HPDE6-E6E7 (cell line): ENCODE results near the gene SARM1.

Experiments
- DNase-seq: peaks from one replicate; pipeline ENCODE4 v3.0.0; 2011; ENCODE audit warnings: missing footprints; ENCODE audit errors: extremely low spot score

Gene SARM1

DNA sequence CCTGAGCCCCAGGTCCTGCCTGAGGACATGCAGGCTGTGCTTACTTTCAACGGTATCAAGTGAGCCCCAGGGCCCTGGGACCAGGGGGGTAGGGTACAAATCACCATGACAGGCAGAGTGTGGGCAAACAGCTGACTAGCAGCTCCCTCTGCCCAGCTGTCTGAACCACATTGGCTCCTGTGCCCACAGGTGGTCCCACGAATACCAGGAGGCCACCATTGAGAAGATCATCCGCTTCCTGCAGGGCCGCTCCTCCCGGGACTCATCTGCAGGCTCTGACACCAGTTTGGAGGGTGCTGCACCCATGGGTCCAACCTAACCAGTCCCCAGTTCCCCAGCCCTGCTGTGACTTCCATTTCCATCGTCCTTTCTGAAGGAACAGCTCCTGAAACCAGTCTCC lies 24.5 kb downstream of the SARM1 start:
- DNase-seq = no peak

DNA sequence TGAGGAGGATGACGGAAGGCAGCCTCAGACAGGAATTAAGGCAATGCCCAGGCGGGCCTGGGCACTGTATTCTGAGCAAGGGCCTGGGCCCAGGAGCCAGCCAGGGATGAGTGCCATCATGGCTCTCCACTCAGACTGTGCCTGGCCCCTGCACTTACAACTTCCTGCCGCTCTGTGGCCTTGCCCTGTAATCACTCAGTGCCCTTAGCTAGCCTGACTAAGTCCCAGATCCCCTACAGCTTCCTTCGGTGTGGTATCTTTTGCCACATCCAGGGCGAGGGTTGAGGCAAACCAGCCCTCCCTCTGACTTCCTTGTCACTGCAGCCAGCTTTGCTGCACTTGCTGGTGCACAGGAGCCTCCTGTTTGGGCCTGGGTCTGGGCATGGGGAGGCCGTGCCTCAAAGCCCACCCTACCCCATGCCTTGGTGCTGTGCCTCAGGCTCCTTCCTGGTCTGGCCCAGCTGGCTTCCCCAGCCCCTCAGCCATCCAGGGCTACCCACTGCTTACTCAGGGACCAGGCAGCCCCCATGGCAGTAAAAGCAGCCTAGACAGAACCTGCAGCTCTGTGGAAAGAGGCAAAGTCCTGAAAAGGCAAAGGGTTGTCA lies 25.2 kb downstream of the SARM1 start:
- no peak for DNase-seq

DNA sequence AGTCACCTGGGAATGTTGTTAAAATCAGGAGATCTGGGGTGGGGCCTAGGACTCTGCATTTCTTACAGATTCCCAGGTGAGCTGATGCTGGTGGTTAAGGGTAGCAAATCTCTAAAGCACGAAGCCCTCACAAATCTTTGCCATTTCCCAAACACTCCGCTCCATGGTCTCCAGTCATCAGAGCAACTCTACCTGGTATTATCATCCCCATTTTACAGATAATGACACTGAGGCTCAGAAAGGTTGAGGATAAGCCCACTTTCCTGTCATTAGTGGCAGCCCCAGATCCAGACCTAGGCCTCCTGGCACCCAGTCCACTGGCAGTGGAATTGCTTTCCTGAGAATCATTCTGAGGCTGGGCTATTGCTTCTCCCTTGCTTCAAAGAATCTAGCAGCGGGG lies 25.8 kb downstream of the SARM1 start:
- no peak for DNase-seq

DNA sequence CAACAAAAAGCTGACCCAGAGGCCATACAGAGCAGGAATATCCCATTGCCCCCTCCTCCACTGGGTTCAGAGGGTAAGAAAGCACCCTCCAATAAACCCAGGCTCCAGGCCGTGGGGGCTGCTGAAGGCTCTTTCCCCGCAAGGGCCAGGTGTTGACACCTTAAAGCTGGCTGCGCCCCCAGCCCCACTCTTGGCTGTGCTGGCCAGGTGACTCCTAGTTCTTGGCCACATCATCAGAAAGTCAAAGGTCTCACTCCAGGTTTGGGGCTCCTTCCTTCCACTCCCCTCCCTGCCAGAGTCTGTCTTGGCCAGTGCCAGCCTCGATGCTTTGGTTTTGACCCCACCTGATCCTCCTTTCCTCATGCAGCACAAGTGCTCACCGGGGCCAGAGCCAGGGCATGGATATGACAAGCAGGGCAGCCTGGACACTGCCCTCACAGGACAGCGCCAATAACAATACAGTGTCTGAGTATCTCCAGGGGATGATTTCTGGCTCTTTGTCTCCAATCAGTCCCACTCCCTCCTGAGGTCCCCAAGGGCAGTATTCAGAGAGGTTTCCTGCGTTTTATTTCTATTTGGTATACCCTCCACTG lies 26.3 kb downstream of the SARM1 start:
- no peak for DNase-seq

DNA sequence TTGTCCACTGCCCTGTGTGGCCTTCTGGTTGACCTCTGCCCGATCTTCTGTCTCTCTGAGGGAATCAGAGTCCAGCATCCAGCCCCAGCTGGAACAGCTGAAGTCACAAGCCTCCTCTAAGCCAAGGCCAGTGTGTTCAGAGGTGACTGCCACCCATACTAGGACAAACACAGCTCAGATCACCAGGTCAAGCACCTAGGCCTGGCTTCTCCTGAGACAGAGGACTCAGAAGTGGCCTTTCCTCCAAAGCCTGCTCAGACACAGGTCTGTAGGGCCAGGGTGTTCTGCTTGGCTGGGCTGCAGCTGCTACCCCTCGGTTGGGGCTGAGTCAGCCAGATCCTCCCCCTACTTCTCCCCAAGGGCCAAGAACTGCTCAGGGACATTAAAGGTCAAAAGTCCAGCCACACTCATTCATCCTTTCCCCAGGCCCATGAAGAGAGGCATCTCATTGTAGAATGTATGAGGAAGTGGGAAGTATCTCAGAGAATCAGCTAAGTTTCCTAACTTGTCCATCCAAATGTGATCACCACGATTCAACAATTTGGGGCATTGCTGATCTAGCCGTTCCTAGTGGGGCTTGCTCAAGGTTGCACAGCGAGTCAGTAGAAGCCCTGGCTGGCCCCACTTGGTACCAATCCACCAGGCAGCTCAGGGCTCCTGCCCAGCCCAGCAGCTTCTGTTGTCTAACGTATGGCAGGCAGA lies 26.9 kb downstream of the SARM1 start:
- DNase-seq = no peak

DNA sequence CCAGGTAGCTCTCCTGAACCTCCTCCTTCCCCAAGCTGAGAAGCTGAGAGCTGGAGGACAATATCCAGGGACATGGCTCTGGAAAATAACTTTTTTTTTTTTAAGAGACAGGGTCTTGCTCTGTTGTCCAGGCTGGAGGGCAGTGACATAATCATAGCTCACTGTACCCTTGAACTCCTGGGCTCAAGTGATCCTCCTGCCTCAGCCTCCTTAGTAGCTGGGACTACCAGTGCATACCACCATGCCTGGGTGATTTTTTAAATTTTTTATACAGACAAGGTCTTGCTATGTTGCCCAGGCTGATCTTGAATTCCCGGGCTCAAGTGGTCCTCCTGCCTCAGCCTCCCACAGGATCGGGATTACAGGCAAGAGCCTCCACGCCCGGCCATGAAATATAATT lies 28.3 kb downstream of the SARM1 start:
- DNase-seq = no peak

DNA sequence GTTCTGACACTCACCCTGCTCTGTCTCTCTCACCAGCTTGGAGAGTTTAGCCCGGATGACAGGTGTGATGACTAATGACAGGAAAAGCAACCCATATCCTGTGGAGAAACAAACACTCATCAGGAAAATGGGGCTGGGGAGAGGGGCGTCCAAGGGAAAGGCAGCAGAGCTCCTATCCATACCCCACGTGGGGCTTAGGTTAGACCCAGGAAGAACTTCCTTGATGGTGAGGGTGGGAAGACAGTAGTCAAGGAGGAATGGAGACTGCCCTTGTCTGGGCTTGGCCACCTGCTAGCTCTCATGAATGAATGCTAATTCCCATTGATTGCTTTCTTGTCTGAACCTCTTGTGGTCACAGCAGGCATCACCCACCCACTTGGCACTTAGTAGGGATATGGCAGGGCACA lies 30.7 kb downstream of the SARM1 start:
- no peak for DNase-seq

DNA sequence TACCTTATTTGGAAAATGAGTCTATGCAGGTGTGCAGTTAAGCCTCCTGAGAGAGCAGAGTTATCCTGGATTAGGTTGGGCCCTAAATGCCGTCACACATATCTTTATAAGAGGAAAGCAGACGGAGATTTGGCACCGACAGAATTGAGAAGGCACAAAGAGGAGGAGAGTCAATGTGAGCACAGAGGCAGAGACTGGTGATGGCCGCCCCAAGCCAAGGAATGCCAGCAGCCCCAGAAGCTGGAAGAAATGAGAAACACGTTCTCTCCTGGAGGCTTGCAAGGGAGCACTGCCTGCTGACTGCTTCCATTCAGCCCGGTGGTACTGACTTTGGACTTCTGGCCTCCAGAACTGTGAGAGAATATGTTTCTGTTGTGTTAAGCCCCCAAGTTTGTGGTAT lies 31.4 kb downstream of the SARM1 start:
- no peak for DNase-seq

DNA sequence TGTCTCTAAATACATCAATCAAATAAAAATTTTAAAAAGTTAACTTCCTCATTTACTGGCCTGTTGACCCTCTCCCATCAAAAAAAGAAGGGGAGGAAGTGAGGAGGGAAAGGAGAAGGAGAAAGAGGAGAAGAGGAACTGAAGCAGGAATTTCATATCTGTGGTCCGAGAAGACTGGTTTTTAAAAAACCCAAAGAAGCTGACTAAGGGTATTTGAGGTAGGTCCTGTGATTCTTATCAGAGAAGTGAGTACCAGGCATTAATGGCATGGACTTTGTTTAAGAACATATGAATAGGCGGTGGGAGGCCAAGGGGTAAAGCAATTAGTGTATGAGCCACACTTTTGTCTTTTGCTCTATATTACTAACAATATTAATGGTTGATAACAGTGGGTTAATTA lies 32.5 kb downstream of the SARM1 start:
- DNase-seq = no peak

DNA sequence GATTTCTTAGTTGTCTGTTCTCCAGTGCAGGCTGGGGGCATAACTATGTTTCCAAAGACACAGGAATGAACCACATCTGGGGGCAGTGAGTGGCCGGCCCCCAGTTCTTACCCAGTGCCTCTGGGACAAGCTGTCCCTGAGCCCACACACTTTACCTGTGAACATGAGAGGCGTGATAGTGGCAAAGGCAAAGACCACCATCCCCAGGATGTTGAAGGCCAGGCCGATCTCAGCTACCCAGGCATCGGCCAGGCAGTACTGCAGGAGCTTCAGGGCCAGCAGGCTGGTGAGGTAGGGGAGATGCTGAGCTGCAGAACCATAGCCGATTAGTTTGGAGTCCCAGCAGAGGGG lies 32.9 kb downstream of the SARM1 start:
- no peak for DNase-seq

DNA sequence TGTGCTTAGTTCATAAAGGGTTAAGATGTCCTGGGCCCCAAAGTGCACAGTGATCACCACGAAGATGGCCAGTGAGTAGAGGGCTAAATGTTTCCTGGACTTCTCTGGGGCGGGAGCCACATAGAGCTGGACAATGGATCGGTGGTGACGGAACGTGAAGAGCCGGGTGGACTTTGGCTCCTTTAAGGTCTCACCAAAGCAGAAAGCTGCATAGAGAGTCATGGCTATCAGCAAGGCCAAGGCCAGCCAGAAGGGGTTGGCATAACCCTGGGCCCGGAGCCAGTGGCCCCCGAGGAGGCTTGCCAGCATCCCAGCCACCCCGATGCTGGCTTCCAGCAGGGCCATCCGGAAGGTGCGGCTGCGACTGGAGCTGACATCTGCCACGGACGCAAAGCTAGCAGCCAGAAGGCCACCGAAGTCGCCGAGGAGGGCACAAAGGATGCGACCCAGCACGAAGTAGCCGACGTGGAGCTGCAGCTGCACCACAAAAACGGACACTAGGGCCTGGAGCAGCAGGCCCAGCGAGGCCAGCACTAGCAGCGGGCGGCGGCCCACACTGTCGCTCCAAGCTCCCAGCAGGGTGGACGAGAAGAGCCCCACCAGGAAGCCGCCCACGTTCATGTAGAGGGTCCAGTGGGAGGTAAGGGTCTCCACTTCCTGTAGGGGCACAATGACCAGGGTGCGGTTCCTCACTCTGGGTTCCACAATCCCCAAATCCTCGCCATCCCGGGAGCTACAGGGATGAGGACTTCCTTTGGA lies 33.5 kb downstream of the SARM1 start:
- no peak for DNase-seq

DNA sequence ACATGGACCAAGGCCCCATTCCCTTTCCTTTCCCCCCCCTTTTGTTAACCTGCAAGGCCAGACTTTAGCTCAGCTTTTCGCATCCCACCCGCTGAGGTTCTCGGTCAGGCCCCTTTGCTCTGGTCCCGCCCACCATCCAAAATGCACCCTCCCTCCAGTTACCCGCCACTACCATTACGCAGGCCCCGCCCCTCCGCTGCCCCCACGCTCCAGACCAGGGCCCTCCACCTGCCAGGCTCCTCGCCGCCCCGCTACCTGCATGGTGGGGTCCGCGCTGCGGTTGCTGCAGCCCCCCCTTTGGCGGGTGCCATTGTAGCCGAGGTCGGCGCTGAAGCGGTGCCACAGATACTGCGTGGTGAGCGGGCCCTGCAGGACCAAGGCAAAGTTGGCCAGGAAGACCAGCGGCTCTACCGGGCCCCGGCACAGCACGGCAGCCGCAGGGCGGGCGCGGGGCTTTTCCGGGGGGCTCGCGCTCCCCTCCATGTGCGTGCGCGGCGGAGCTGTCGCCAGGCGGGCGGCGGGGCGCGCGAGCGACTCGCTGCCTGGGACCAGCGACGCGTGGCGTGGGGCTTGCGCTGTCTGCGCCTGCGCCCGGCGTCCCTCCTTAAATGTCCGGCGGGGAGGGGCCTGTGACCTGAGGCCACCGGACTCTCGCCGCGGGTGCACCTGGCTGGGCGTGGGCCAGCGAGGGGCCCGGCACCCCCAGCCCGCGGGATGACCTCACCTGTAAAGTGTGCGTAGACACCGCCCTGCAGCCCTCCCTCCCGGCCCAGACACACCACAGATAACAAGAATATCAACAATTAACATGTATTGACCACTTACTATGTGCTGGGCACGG lies 34.4 kb downstream of the SARM1 start, which contains the start of gene SLC46A1:
SLC46A1 (minus strand) TSS at position 581 of the 841 bp plus-strand sequence; CDS start at position 483, 98 bp downstream.
- no peak for DNase-seq

DNA sequence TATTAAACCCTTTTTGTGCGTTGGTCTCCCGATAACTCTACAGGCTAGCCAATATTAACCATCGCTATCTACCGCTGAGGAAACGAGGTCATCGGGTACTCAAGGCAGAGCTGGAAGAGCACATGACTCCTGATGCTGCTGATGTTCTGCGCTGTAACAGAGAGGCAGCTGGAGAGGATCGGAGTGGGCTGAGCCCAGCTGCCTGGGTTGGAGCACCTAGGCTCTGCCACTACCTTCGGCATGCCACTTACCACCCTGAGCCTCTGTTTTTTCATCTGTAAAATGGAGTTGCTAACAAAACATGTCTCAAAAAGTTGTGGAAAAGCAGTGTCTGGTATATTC lies 35.0 kb downstream of the SARM1 start:
- DNase-seq = no peak

DNA sequence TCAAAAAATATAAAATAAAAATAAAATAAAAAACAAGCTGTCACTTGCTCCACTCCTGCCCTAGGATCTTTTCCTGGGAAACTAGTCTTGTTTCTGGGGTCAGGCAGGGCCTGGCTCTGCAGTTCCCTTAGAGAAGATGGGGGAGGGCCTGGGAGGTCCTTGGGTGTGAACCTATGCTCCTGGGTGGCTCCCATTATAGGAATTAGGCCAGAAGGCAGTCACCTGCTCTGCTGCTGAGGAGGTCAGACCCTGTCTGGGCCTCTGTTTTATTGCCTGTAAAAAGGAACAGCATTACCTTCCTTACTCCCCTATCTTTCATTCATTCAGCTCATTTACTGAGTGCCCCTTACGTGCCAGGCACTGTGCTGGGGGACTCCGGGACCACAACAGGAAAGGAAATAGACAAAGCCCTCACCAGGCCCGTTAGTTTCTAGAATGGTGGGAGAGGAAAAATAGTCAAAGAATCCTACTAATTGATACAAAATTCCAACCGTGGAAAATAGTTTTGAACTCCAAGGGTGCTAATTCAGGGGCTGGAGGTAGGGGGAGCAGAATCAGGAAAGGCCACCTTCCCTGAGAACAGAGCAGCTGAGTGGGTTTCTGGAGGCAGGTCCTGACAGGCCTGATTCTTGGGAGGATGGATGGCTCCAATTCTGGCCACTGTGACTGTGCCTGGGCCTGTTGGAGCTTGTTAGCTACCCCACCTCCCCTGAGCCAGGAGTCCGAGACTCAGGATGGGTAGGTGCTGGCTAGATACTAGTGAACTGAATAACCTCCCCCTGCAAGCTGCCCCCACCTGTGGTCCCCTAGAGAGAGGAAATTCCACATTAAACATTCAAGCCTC lies 35.9 kb downstream of the SARM1 start:
- peak; percentile 98 for DNase-seq

DNA sequence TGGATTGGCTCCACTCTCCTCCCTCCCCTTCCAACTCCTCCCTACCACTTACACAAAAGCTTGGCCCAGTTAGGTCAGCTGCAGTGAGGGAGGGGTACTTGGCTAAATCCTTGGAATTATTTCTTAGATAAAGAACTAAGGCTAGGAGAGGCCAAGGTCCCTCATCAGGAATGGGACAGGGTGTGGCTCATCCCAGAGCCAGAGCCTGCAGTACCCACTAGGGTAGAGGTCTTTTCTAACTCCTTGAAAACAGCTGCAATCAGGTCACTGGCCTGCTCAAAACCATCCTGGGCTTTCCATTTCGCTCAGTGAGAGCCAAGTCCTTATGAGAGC lies 36.4 kb downstream of the SARM1 start:
- no peak for DNase-seq

DNA sequence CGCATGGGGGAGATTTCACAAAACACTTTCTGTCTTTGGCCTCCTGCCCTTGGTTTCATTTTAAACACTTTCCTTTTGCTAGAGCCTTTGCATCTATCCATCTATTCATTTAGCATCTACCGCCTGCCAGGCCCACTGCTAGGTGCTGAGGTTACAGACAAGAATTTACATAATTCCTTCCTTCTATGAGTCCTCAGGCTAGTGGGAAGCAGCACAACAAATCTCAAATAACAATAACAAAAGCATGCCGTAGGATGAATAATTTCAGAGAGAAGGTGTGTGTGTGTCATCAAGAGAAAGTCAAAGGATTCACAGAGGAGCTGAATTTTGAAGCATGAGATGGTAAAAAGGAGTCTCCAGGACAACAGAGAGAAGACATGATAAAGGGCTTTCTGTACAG lies 40.6 kb downstream of the SARM1 start:
- DNase-seq = no peak

DNA sequence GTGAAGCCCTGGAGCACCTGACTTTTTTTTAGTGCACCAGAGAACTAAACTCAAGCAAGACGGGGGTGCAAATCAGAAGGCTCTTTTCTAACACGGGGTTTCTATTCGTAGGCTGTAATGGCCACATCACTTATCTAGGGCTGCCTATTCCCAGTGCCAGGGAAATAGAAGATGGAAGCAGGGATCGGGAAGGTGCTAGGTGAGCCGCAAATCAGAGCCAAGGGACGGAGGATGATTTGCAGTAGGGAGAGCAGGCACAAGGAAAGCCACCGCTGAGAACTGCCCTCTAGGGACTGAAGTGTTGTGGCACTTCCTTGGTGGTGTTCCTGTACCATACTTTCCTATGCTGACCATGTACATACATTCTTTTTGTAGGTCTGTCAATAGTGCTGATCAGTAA lies 42.3 kb downstream of the SARM1 start:
- no peak for DNase-seq

DNA sequence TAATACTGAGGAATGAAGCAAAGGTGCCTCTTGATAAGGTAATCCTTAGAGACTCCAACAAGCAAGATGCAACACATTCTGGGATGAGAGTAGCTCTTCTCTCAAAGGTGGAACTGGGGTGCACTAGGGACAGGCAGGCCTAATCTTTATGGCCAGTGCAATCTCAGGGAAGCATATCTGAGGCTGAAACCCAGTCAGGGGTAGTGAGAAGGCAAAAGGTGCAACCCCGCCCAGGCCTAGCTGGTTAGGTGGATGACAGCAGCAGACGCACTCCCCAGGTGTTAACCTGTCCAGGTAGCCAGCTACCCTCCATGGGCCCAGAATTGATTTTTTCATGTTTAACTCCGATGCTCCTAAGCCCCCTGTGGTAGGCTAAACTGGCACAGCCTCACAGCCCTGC lies 44.4 kb downstream of the SARM1 start:
- no peak for DNase-seq

DNA sequence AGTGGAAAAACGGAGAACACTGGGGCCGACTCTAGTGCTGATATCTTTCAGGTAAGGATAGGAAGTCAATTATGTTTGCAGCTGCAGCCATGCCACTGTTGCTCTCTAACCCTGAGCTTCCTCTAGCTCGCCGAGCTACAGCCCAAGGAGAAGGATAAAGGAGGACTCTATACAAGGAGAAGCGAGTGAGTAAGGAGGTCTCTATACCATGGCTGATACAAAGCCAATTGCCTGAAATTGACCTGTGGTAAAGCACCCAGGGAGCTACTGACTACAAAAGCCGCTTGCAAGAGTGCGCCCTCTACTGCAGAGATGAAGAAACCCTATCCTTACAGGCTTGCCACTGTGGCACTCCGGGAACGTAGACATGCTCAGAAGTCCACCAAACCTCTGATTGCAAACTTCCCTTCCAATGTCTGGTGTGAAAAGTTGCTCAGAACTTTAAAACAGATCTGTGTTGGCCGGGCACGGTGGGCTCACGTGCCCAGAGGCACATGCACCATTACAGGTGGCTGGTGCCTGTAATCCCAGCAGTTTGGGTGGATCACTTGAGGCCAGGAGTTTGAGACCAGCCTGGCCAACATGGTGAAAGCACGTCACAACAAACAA lies 45.3 kb downstream of the SARM1 start:
- no peak for DNase-seq

DNA sequence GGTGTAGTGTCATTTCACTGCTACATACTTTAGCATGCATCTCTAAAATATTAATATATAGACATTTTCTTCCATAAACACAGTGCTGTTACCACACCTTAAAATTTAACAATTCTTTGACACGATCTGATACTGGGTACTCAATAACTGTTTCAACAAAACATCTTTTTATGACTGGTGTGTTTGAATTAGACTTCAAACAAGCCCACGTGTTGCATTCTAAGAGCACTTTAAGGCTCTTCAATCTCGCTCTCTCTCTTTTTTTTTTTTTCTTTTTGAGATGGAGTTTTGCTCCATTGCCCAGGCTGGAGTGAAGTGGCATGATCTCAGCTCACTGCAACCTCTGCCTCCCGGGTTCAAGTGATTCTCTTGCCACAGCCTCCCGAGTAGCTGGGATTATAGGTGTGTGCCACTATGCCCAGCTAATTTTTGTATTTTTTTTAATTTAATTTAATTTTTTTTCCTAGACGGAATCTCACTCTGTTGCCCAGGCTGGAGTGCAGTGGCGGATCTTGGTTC lies 50.4 kb downstream of the SARM1 start:
- DNase-seq = no peak
